Naive B cell (primary cell): Measurements from ENCODE around the gene KLHL36. TPM values are rescaled to one million over a fixed set of nuclear protein-coding genes. Genes with fewer than 3 reads are reported as not detected.
A peak's percentile ranks its signal among the peaks of the same experiment; 100 is the strongest.

Source experiments
- ATAC-seq, 2 donors: fragments of 150-1000 bp; cut with Tn5 transposase; 2 replicates each; pipeline ENCODE4 v1.10.0; 2021; ENCODE audit warnings: low read depth in 2 of 2, mild to moderate bottlenecking in 2 of 2, moderate library complexity in 2 of 2
- DNase-seq: peaks from one replicate; pipeline ENCODE4 v3.0.0; 2022
- H3K27ac Mint-ChIP-seq, 6 donors: one replicate each; pipeline ENCODE4 v1.8.0; 2020 to 2022; ENCODE audit warnings: mild to moderate bottlenecking in 6 of 6, mixed read lengths in 6 of 6, moderate library complexity in 5 of 6, inconsistent platforms in 2 of 6
- H3K27me3 Mint-ChIP-seq, 3 donors: one replicate each; pipeline ENCODE4 v1.8.0; 2021 to 2022; ENCODE audit warnings: mixed read lengths in 3 of 3, mild to moderate bottlenecking in 1 of 3
- H3K36me3 Mint-ChIP-seq, 2 donors: one replicate each; pipeline ENCODE4 v1.8.0; 2020 to 2022; ENCODE audit warnings: mixed read lengths in 2 of 2, inconsistent platforms in 1 of 2, mild to moderate bottlenecking in 1 of 2
- H3K4me1 Mint-ChIP-seq, 3 donors: one replicate each; pipeline ENCODE4 v1.8.0; 2020 to 2022; ENCODE audit warnings: mixed read lengths in 3 of 3, inconsistent platforms in 1 of 3, mild to moderate bottlenecking in 1 of 3, moderate library complexity in 1 of 3
- H3K4me3 Mint-ChIP-seq, 8 donors: one replicate each; pipeline ENCODE4 v1.8.0; 2020 to 2022; ENCODE audit warnings: mild to moderate bottlenecking in 8 of 8, mixed read lengths in 8 of 8, moderate library complexity in 8 of 8, inconsistent platforms in 2 of 8
- H3K9me3 Mint-ChIP-seq, 7 donors: one replicate each; pipeline ENCODE4 v1.8.0; 2020 to 2022; ENCODE audit warnings: mixed read lengths in 7 of 7, mild to moderate bottlenecking in 5 of 7, inconsistent platforms in 2 of 7, moderate library complexity in 1 of 7
- polyA plus RNA-seq, 6 donors: library from polyadenylated mRNA; unstranded; fragments of 300-500 nt; fragmentation: Illumina TruSeq; gene quantifications; one replicate each; pipeline ENCODE4 v1.2.3, GENCODE V29; 2021; ENCODE audit warnings: low read depth in 6 of 6

Gene KLHL36
- polyA plus RNA-seq, 6 donors from 2014 or later: 29.7 to 40.3 (median 37.5) TPM

- H3K4me1 Mint-ChIP-seq: peaks cover 33 to 61% (median 39%) of the 10 kb centered on the region in 3 donors
- peaks cover 14 to 21% of the 10 kb centered on the region in 2 donors for H3K36me3 Mint-ChIP-seq
- no peaks in the 10 kb centered on the region for H3K9me3 Mint-ChIP-seq
- ATAC-seq: no peak
- H3K4me3 Mint-ChIP-seq: peak overlapping the region in 5 of 8 donors; percentile 8 to 69 (median 66)
- H3K27ac Mint-ChIP-seq: no peak overlapping the region
- no peaks in the 10 kb centered on the region for H3K27me3 Mint-ChIP-seq
- no peak for DNase-seq
Observed at GRCh38 chr16:84657229-84657837, 9.0 kb downstream of the KLHL36 start.

- Mint-ChIP-seq H3K4me3 (peak overlapping the region in 1 of 8 donors; percentile 24), H3K4me1 (peaks cover 39 to 72% (median 49%) of the 10 kb centered on the region in 3 donors)
Observed at GRCh38 chr16:84658690-84659089, 10.4 kb downstream of the KLHL36 start.

GRCh38 chr16:84659656-84660300, 11.5 kb downstream of the KLHL36 start:
- DNase-seq (no peak), ATAC-seq (no peak)
- no peaks in the 10 kb centered on the region for H3K27me3 Mint-ChIP-seq
- no peaks in the 10 kb centered on the region for H3K9me3 Mint-ChIP-seq
- peaks cover 18 to 21% of the 10 kb centered on the region in 2 donors for H3K36me3 Mint-ChIP-seq
- H3K4me3 Mint-ChIP-seq: no peak overlapping the region
- peaks cover 43 to 78% (median 51%) of the 10 kb centered on the region in 3 donors for H3K4me1 Mint-ChIP-seq
- peak overlapping the region in 2 of 6 donors; percentile 25 to 33 for H3K27ac Mint-ChIP-seq

More at GRCh38 chr16:84658690-84659089, 10.4 kb downstream of the KLHL36 start:
- ATAC-seq (no peak), DNase-seq (no peak)
- Mint-ChIP-seq H3K27ac (peak overlapping the region in 1 of 6 donors; percentile 86), H3K36me3 (peaks cover 14 to 21% of the 10 kb centered on the region in 2 donors), H3K9me3 (no peaks in the 10 kb centered on the region), H3K27me3 (no peaks in the 10 kb centered on the region)

GRCh38 chr16:84660973-84661372, 12.7 kb downstream of the KLHL36 start:
- Mint-ChIP-seq H3K9me3 (no peaks in the 10 kb centered on the region), H3K27ac (peak overlapping the region in 2 of 6 donors; percentile 9 to 14), H3K27me3 (no peaks in the 10 kb centered on the region), H3K4me1 (peaks cover 37 to 72% (median 44%) of the 10 kb centered on the region in 3 donors), H3K36me3 (peaks cover 18 to 21% of the 10 kb centered on the region in 2 donors), H3K4me3 (no peak overlapping the region)
- no peak for ATAC-seq
- DNase-seq: no peak

GRCh38 chr16:84661418-84662060, 13.2 kb downstream of the KLHL36 start:
- H3K4me3 Mint-ChIP-seq: no peak overlapping the region
- peak overlapping the region in 3 of 6 donors; percentile 9 to 71 (median 21) for H3K27ac Mint-ChIP-seq
- no peaks in the 10 kb centered on the region for H3K27me3 Mint-ChIP-seq
- DNase-seq (no peak), ATAC-seq (no peak)
- H3K4me1 Mint-ChIP-seq: peaks cover 31 to 70% (median 38%) of the 10 kb centered on the region in 3 donors
- no peaks in the 10 kb centered on the region for H3K9me3 Mint-ChIP-seq
- H3K36me3 Mint-ChIP-seq: peaks cover 21 to 22% of the 10 kb centered on the region in 2 donors

GRCh38 chr16:84662471-84662870, 14.2 kb downstream of the KLHL36 start:
- Mint-ChIP-seq H3K36me3 (peaks cover 17 to 22% of the 10 kb centered on the region in 2 donors), H3K4me3 (no peak overlapping the region), H3K27me3 (no peaks in the 10 kb centered on the region), H3K9me3 (no peaks in the 10 kb centered on the region), H3K4me1 (peaks cover 28 to 62% (median 33%) of the 10 kb centered on the region in 3 donors), H3K27ac (no peak overlapping the region)
- DNase-seq: no peak
- ATAC-seq: no peak

GRCh38 chr16:84663433-84664101, 15.3 kb downstream of the KLHL36 start:
- H3K9me3 Mint-ChIP-seq: no peaks in the 10 kb centered on the region
- peaks cover 11 to 22% of the 10 kb centered on the region in 2 donors for H3K36me3 Mint-ChIP-seq
- H3K27ac Mint-ChIP-seq: peak overlapping the region in 4 of 6 donors; percentile 19 to 78 (median 68)
- peaks cover 23 to 56% (median 33%) of the 10 kb centered on the region in 3 donors for H3K4me1 Mint-ChIP-seq
- DNase-seq: no peak
- H3K27me3 Mint-ChIP-seq: no peaks in the 10 kb centered on the region
- ATAC-seq: peak; percentile 65 to 92
- peak overlapping the region in 7 of 8 donors; percentile 32 to 82 (median 42) for H3K4me3 Mint-ChIP-seq

- Mint-ChIP-seq H3K9me3 (no peaks in the 10 kb centered on the region), H3K27me3 (no peaks in the 10 kb centered on the region), H3K27ac (no peak overlapping the region), H3K4me3 (no peak overlapping the region), H3K36me3 (peaks cover 9 to 11% of the 10 kb centered on the region in 2 donors), H3K4me1 (peaks cover 23 to 46% (median 33%) of the 10 kb centered on the region in 3 donors)
- no peak for ATAC-seq
- no peak for DNase-seq
Observed at GRCh38 chr16:84665359-84665758, 17.0 kb downstream of the KLHL36 start.

GRCh38 chr16:84665843-84666242, 17.5 kb downstream of the KLHL36 start:
- Mint-ChIP-seq H3K4me1 (peaks cover 23 to 44% (median 33%) of the 10 kb centered on the region in 3 donors), H3K27me3 (no peaks in the 10 kb centered on the region), H3K36me3 (peaks cover 8 to 11% of the 10 kb centered on the region in 2 donors), H3K27ac (no peak overlapping the region), H3K4me3 (no peak overlapping the region), H3K9me3 (no peaks in the 10 kb centered on the region)
- DNase-seq: no peak
- ATAC-seq: no peak

GRCh38 chr16:84667600-84668309, 19.4 kb downstream of the KLHL36 start:
- H3K4me1 Mint-ChIP-seq: peaks cover 31 to 44% (median 32%) of the 10 kb centered on the region in 3 donors
- H3K9me3 Mint-ChIP-seq: no peaks in the 10 kb centered on the region
- no peak overlapping the region for H3K4me3 Mint-ChIP-seq
- peaks cover 0 to 8% of the 10 kb centered on the region in 2 donors for H3K36me3 Mint-ChIP-seq
- DNase-seq: no peak
- H3K27ac Mint-ChIP-seq: peak overlapping the region in 2 of 6 donors; percentile 33 to 76
- ATAC-seq: no peak
- no peaks in the 10 kb centered on the region for H3K27me3 Mint-ChIP-seq

GRCh38 chr16:84670063-84670462, 21.8 kb downstream of the KLHL36 start:
- H3K4me3 Mint-ChIP-seq: no peak overlapping the region

GRCh38 chr16:84672276-84673202, 24.2 kb downstream of the KLHL36 start:
- Mint-ChIP-seq H3K36me3 (no peaks in the 10 kb centered on the region), H3K27me3 (no peaks in the 10 kb centered on the region), H3K4me1 (peaks cover 13 to 26% (median 17%) of the 10 kb centered on the region in 3 donors), H3K4me3 (peak overlapping the region in 1 of 8 donors; percentile 12), H3K9me3 (no peaks in the 10 kb centered on the region), H3K27ac (peak overlapping the region in 4 of 6 donors; percentile 11 to 89 (median 60))
- DNase-seq (peak; percentile 65), ATAC-seq (peak; percentile 88 to 98)

More at GRCh38 chr16:84670063-84670462, 21.8 kb downstream of the KLHL36 start:
- DNase-seq: no peak
- Mint-ChIP-seq H3K4me1 (peaks cover 13 to 32% (median 17%) of the 10 kb centered on the region in 3 donors), H3K9me3 (no peaks in the 10 kb centered on the region), H3K27ac (no peak overlapping the region), H3K36me3 (peaks cover 0 to 3% of the 10 kb centered on the region in 2 donors), H3K27me3 (no peaks in the 10 kb centered on the region)
- ATAC-seq: no peak
